GM12892 (cell line): ENCODE measurements around the gene B4GALT7.

Source experiments
- POLR2A ChIP-seq: IDR thresholded peaks from 2 replicates; pipeline ENCODE4 v1.6.1; 2011; ENCODE audit warnings: low read depth, low read length, control low read depth
- POLR2AphosphoS5 ChIP-seq: IDR thresholded peaks from 2 replicates; pipeline ENCODE4 v1.6.1; 2011; ENCODE audit warnings: low read depth, low read length, control low read depth
- TAF1 ChIP-seq: IDR thresholded peaks from 2 replicates; pipeline ENCODE4 v1.6.1; 2011; ENCODE audit warnings: low read depth, mild to moderate bottlenecking, control low read depth, low read length, borderline replicate concordance

GRCh38 chr5:177603631-177604030 is 3.7 kb downstream of the B4GALT7 start:
- TF ChIP-seq POLR2A: no peak
- TF ChIP-seq POLR2AphosphoS5: no peak
- TF ChIP-seq TAF1: no peak
